T-helper 2 cell treated with Interferon-gamma antibody and Interleukin-4, amounts not matched to agents 5 μg/mL and 100 μg/mL, for 36 hours (primary cell): ENCODE data around the gene KRIT1.
A peak's percentile ranks its signal among the peaks of the same experiment; 100 is the strongest.
"Not testable (repeated sequence)": the region's sequence is repeated elsewhere in the genome, so short reads cannot be mapped to it uniquely, and the experiment has no call there.

Source experiments
- DNase-seq: peaks from one replicate; pipeline ENCODE4 v3.0.0; 2021; ENCODE audit warnings: low spot score
- H3K27ac Mint-ChIP-seq: one replicate; pipeline ENCODE4 v1.8.0; 2021; ENCODE audit warnings: mild to moderate bottlenecking, mixed read lengths
- H3K27me3 Mint-ChIP-seq: one replicate; pipeline ENCODE4 v1.8.0; 2021; ENCODE audit warnings: low read depth, mixed read lengths
- H3K36me3 Mint-ChIP-seq: one replicate; pipeline ENCODE4 v1.8.0; 2021; ENCODE audit warnings: low read depth, mixed read lengths
- H3K4me1 Mint-ChIP-seq: one replicate; pipeline ENCODE4 v1.8.0; 2021; ENCODE audit warnings: low read depth, mixed read lengths
- H3K4me3 Mint-ChIP-seq: one replicate; pipeline ENCODE4 v1.8.0; 2022; ENCODE audit warnings: mild to moderate bottlenecking, moderate library complexity, mixed read lengths
- H3K9me3 Mint-ChIP-seq: one replicate; pipeline ENCODE4 v1.8.0; 2021; ENCODE audit warnings: mixed read lengths

The KRIT1 gene

DNA sequence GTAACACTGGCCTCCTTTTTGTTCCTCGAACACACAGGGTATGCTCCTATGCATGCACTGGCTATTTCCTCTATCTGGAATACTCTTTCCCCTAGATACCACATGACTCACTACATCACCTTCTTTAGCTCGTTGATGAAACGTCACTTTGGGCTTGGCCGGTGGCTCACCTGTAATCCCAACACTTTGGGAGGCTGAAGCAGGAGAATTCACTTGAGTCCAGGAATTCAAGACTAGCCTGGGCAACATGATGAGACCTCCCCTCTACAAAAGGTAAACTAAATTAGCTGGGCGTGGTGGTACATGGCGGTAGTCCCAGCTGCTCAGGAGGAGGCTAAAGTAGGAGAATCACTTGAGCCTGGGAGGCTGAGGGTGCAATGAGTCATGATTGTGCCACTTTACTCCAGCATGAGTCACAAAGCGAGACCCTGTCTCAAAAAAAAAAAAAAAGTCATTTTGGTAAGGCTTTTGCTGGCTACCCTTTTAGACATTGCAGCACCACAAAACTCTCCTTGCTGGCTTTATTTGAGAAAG lies 14.6 kb upstream of the KRIT1 start:
- Mint-ChIP-seq H3K4me1 (peaks cover 4% of the 10 kb centered on the region), H3K27ac (no peak overlapping the region), H3K9me3 (peaks cover 5% of the 10 kb centered on the region), H3K27me3 (no peaks in the 10 kb centered on the region), H3K36me3 (peaks cover 20% of the 10 kb centered on the region), H3K4me3 (no peak overlapping the region)
- no peak for DNase-seq

- peaks cover 24% of the 10 kb centered on the region for H3K36me3 Mint-ChIP-seq
- no peak for DNase-seq
- no peak overlapping the region for H3K27ac Mint-ChIP-seq
- H3K4me3 Mint-ChIP-seq = no peak overlapping the region
- H3K9me3 Mint-ChIP-seq = peaks cover 10% of the 10 kb centered on the region
- no peaks in the 10 kb centered on the region for H3K27me3 Mint-ChIP-seq
- peaks cover 6% of the 10 kb centered on the region for H3K4me1 Mint-ChIP-seq
Measured at GRCh38 chr7:92259610-92260247, 14.0 kb upstream of the KRIT1 start.

DNA sequence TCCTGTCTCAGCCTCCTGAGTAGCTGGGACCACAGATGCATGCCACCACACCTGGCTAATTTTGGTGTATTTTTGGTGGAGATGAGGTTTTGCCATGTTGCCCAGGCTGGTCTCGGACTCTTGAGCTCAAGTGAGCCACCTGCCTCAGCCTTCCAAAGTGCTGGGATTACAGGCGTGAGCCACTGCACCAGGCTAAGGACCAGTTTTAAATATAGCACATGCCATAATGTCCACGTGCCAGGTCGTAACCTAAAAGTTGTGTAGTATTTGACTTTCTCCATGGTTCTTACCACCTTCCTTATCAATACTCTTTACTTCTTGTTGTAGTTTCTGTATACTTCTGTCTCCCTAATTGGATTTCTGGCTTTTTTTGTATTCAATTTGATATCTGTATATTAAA lies 13.3 kb upstream of the KRIT1 start:
- H3K27ac Mint-ChIP-seq = no peak overlapping the region
- peaks cover 23% of the 10 kb centered on the region for H3K36me3 Mint-ChIP-seq
- DNase-seq = no peak
- H3K9me3 Mint-ChIP-seq = peaks cover 10% of the 10 kb centered on the region
- H3K4me1 Mint-ChIP-seq = peaks cover 6% of the 10 kb centered on the region
- H3K27me3 Mint-ChIP-seq = no peaks in the 10 kb centered on the region
- H3K4me3 Mint-ChIP-seq = no peak overlapping the region

DNA sequence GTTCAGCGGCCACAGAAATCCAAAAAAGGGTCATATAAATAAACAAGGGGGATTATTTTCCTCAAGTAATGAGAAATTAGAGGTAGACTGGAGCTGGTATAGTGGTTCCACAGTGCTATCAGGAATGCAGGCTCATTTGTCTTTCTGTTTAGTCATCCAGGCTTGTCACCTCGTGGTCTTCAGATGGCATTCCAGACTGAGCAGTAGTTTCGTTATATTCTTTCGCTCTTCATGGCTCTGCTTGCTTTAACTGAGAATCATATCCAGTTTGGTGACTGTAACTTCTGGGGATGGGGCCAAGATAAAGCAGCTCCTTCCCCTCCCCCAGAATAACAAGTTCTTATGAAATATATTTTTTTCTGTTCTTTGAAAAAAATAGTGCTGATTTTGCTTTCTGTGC lies 9.6 kb upstream of the KRIT1 start:
- no peak overlapping the region for H3K27ac Mint-ChIP-seq
- DNase-seq = no peak
- peaks cover 9% of the 10 kb centered on the region for H3K9me3 Mint-ChIP-seq
- H3K4me3 Mint-ChIP-seq = no peak overlapping the region
- H3K4me1 Mint-ChIP-seq = peaks cover 8% of the 10 kb centered on the region
- H3K27me3 Mint-ChIP-seq = no peaks in the 10 kb centered on the region
- H3K36me3 Mint-ChIP-seq = peaks cover 29% of the 10 kb centered on the region

GRCh38 chr7:92254800-92255199 lies 9.1 kb upstream of the KRIT1 start:
- not testable (repeated sequence) for H3K9me3 Mint-ChIP-seq, H3K4me3 Mint-ChIP-seq, DNase-seq, H3K27me3 Mint-ChIP-seq, H3K4me1 Mint-ChIP-seq, H3K27ac Mint-ChIP-seq
- H3K36me3 Mint-ChIP-seq = peaks cover 25% of the 10 kb centered on the region

DNA sequence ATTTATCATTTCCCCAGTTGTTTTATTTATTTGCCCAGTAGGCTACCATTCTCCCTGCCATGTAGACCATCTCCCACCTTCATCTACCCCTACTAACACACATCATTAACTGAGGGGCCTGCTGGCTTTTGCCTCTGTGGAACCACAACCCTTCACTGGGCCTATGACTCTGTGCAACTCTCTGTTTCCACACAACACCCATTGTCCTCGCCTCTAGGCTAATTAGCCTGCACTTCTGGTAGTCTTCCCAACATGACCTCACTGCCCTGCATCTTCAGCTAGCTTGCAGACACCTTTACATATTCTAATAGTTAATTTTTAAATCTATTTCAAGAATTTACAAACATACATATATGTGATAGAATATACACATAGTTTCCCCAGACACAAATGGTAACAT lies 7.5 kb upstream of the KRIT1 start:
- no peak overlapping the region for H3K27ac Mint-ChIP-seq
- H3K9me3 Mint-ChIP-seq = peaks cover 9% of the 10 kb centered on the region
- H3K36me3 Mint-ChIP-seq = peaks cover 23% of the 10 kb centered on the region
- no peak overlapping the region for H3K4me3 Mint-ChIP-seq
- H3K4me1 Mint-ChIP-seq = peaks cover 6% of the 10 kb centered on the region
- H3K27me3 Mint-ChIP-seq = no peaks in the 10 kb centered on the region
- no peak for DNase-seq

DNA sequence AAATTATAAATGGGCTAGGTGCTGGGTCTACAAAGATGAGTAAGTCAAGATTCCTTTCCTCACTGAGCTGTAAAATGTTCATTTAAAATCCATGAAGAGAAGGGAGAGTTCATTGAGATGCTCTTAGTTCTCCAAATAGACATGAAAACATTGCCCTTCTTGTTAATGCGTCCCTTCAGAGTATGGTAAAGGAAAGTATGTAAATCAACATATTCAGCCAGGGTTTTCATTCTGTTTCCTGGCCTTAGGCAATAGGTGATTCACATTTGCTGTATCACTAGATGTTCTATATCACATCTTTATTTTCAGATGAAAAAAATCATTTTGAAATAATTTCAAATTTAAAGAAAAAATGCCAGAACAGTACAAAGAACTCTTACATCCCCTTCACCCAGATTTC lies 5.5 kb upstream of the KRIT1 start:
- Mint-ChIP-seq H3K4me3 (no peak overlapping the region), H3K27me3 (no peaks in the 10 kb centered on the region), H3K36me3 (peaks cover 26% of the 10 kb centered on the region), H3K4me1 (peaks cover 19% of the 10 kb centered on the region), H3K9me3 (peaks cover 9% of the 10 kb centered on the region), H3K27ac (no peak overlapping the region)
- DNase-seq = no peak

GRCh38 chr7:92250603-92251002 lies 4.9 kb upstream of the KRIT1 start:
- peaks cover 28% of the 10 kb centered on the region for H3K36me3 Mint-ChIP-seq
- no peak for DNase-seq
- no peaks in the 10 kb centered on the region for H3K27me3 Mint-ChIP-seq
- no peak overlapping the region for H3K27ac Mint-ChIP-seq
- H3K4me3 Mint-ChIP-seq = no peak overlapping the region
- peaks cover 19% of the 10 kb centered on the region for H3K4me1 Mint-ChIP-seq
- peaks cover 9% of the 10 kb centered on the region for H3K9me3 Mint-ChIP-seq

GRCh38 chr7:92246360-92247101 lies 817 bp upstream of the KRIT1 start:
- Mint-ChIP-seq H3K27ac (peak overlapping the region; percentile 89), H3K36me3 (peaks cover 18% of the 10 kb centered on the region), H3K4me1 (peaks cover 32% of the 10 kb centered on the region), H3K9me3 (no peaks in the 10 kb centered on the region), H3K27me3 (no peaks in the 10 kb centered on the region), H3K4me3 (peak overlapping the region; percentile 97)
- DNase-seq = peak; percentile 6

DNA sequence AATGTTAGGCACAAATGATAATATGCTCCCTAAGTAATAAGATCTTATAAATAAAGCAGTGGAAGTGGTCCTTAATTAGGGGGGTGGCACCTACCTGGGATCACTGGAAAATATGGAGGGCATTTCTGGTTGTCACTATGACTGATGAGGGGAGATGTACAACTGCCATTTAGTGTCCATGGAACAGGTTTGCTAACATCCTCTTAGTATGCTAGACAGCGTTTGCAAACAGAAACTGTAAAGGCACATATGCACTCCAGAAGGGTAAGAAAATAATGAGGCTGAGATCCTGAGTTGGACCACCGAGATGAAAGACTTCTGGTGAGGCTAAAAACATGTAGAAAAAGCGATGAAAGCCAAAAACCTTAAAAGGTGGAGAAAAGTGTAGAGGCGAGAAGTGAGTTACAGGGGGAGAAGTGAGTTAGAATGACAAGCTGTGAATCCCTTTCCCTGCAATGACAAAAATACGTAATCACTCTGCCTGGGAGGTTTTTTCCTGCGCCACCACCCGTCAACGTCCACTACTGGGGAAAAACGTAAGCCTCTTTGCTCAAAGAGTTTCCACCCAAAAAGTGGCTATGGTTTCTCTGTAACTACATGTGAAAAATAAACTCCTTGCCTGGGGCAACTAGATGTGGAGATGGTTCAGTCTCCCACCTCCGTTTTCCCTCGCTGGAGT lies 767 bp downstream of the KRIT1 start:
- peaks cover 31% of the 10 kb centered on the region for H3K4me1 Mint-ChIP-seq
- H3K27ac Mint-ChIP-seq = peak overlapping the region; percentile 100
- no peaks in the 10 kb centered on the region for H3K9me3 Mint-ChIP-seq
- no peaks in the 10 kb centered on the region for H3K27me3 Mint-ChIP-seq
- peaks cover 19% of the 10 kb centered on the region for H3K36me3 Mint-ChIP-seq
- no peak for DNase-seq
- peak overlapping the region; percentile 100 for H3K4me3 Mint-ChIP-seq

DNA sequence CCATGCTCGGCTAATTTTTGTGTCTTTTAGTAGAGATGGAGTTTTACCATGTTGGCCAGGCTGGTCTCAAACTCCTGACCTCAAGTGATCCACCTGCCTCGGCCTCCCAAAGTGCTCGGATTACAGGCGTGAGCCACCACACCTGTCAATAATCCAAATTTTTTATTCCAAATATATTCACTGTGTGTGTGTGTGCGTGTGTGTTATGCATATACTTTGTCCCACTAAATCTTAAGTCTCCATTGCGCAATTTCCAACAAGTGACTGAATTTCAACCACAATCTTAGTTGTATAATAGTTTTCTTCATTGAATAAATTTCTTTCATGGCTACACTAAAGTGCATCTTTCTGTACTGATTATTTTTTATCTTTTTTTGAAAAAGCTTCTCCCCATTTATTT lies 2.7 kb downstream of the KRIT1 start:
- Mint-ChIP-seq H3K9me3 (no peaks in the 10 kb centered on the region), H3K4me3 (no peak overlapping the region), H3K4me1 (peaks cover 26% of the 10 kb centered on the region), H3K27me3 (no peaks in the 10 kb centered on the region), H3K27ac (no peak overlapping the region), H3K36me3 (peaks cover 23% of the 10 kb centered on the region)
- DNase-seq = no peak

- Mint-ChIP-seq H3K4me3 (no peak overlapping the region), H3K36me3 (peaks cover 64% of the 10 kb centered on the region), H3K27me3 (no peaks in the 10 kb centered on the region), H3K27ac (no peak overlapping the region), H3K4me1 (no peaks in the 10 kb centered on the region), H3K9me3 (peaks cover 4% of the 10 kb centered on the region)
- DNase-seq = no peak
Measured at GRCh38 chr7:92230547-92230946, 15.2 kb downstream of the KRIT1 start.

DNA sequence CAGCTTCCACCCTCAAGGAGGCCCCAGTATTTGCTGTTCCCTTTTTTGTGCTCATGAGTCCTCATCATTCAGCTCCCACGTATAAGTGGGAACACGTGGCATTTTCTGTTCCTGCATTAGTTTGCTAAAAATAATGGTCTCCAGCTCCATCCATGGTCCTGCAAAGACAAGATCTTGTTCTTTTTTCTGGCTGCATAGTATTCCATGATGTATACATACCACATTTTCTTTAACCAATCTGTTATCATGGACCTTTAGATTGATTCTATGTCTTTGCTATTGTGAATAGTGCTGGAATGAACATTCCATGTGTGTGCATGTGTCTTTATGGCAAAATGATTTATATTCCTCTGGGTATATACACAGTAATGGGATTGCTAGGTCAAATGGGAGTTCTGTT lies 17.0 kb downstream of the KRIT1 start:
- DNase-seq = no peak
- Mint-ChIP-seq H3K4me1 (no peaks in the 10 kb centered on the region), H3K4me3 (no peak overlapping the region), H3K9me3 (peaks cover 4% of the 10 kb centered on the region), H3K27ac (no peak overlapping the region), H3K36me3 (peaks cover 62% of the 10 kb centered on the region), H3K27me3 (no peaks in the 10 kb centered on the region)

DNA sequence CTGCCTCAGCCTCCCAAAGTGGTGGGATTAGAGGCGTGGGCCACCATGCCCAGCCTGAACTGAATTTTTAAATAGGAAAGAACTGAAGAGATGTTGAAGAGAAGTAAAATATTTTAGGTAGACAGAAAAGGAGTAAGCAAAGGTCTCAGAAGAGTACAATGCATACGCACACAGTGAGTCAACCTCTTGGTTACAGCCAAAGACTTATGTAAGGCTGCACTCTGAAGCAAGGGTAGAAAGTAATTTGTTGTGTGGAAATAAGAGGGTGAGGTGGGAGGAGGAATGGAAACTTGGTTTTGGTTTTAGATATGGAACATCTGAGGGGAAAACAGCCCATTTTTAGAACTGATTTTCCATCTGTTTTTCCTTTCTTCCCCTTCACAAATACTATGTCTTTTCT lies 17.6 kb downstream of the KRIT1 start:
- Mint-ChIP-seq H3K27me3 (no peaks in the 10 kb centered on the region), H3K4me3 (no peak overlapping the region), H3K9me3 (peaks cover 4% of the 10 kb centered on the region), H3K36me3 (peaks cover 59% of the 10 kb centered on the region), H3K4me1 (no peaks in the 10 kb centered on the region), H3K27ac (no peak overlapping the region)
- no peak for DNase-seq
